Measurements from ENCODE around the gene PDE3A.
"Not testable (repeated sequence)": the region's sequence is repeated elsewhere in the genome, so short reads cannot be mapped to it uniquely, and the experiment has no call there.

The PDE3A gene

DNA sequence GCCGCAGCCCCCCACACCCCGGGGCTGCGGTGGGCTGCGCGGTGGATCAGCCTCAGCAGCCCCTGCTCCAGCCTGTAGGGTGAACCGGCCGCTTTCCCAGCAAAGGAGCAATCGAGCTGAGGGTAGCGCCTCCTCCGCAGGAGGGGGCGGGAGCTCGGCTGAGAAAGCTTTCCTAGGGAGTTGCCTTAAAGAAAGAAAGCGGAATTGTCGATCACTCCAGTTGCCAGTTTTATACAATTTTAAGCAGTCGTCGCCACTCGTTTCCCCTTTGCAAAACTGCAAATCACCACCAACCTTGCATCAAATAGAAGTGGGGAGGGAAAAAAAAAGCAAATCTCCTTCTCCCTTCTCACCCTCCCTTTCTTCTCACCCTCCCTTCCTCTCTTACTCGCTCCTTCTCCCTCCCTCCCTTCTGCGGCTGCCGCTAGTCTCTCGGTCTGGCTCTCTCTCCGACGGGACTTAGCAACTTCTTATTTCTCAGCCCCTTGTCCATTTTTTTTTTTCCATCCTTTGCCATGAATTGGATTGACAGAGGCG is at the start of gene PDE3A:
Gene PDE3A (plus strand): TSS at position 424 of the 537 bp plus-strand sequence. CDS start 748 bp downstream, outside the sequence.
- DNase-seq, result no peak

DNA sequence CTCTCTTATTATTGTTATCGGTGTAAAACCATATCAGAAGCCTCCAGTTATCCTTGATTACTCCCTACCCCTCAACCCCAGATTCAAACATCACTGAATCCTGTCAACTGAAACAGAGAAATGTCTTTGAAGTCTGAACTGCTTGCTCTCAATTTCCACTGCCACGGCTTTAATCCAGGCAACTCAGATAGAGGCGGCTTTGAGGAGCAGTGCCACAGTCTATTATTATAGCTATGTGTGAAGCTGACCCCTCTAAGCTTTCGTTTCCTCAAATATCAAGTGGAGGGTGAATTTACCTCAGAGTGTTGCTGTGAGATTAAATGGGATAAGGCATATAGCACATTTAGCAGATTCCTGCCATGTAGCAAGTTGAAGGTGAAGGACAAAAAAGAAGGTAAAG is 49.0 kb upstream of the PDE3A start:
- no peak for DNase-seq

DNA sequence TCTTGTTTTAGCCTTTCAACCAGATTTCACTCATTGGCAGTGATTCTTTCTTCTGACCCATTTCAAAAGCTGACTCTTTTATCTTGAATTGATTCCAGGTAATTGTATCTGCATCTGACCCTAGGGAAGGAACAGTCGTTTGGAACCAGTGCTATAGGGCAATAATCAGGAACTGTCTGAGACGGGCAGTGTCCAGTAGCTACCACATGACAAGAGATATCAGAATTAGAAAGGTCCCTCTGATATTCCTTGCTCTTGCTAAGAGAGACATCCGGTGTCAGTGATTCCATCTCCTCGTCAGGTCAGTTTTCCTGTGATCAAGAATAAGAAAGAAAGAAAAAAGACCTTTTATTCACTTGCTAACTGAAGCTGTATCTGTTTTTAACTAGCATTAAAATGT is 47.8 kb upstream of the PDE3A start:
- DNase-seq, result no peak

DNA sequence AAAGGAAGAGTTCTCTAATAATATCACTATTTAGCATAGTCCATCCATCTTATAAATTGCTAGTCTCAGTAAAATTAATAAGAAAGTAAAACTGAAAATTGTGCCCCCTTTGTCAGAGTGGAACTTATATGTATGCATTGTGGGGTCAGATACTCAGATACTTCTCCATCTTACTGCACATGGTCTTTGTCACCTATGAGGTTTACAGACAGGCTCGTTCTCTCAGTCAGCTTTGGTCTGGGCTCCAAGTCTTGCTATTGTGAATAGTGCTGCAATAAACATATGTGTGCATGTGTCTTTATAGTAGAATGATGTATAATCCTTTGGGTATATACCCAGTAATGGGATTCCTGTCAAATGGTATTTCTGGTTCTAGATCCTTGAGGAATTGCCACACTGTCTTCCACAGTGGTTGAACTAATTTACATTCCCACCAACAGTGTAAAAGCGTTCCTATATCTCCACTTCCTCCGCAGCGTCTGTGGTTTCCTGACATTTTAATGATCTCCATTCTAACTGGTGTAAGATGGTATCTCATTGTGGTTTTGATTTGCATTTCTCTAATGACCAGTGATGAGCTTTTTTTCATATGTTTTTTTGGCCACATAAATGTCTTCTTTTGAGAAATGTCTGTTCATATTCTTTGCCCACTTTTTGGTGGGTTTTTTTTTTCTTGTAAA is 37.4 kb upstream of the PDE3A start:
- not testable (repeated sequence) for DNase-seq

DNA sequence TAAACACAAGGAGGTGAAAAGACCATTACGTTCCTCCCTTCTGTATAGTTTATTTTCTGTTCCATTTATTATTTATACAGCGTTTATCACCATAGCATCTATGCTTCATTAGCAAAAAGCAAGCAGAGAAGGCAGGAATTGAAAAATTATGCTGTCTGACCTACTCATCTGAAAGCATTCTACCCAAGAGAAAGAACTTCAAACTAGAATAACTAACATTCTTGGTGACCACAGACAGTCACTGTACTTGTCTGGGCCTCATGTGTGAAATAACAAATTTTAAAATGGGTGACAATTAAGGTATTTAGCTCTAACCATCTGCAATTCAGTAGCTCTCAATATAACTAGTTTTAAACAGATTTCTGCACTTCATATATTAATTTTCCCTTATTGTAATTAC is 29.3 kb upstream of the PDE3A start:
- DNase-seq, result no peak

DNA sequence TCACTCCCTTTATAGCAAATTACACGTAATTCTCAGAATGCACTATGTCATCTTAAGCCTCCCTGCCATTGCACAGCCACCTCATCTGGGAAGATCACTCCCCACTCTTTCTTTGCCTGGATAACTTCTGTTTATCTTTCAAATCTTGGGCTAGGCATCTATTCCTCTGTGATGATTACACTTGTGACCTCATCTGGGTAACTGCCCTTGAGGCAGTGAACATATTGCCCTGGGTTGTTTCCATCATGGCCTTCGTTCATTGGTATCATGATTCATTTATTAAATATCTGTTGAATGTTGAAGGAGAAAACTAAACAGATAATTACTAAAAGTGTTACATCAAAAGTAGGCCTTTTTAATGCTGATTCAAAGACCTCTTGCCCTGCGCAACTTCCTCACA is 26.2 kb upstream of the PDE3A start:
- DNase-seq, result no peak

DNA sequence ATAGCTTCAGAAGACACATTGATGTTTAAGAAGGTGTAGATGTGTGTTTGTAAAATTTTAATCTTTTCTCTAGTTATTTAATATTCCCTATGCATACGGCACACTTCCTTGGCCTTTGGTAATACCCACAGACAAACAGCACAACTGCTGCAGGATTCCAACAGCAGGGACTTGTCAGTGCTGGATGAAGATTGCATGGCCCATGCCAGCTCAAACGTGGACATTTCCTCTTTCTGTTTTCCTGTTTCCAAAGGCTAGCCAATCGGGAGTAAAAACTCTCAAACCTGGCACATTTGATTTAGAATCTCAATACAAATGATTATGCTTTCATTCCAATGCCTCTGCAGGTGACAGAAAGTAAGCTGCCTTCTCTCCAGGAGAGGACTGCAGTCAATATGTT is 22.5 kb upstream of the PDE3A start:
- DNase-seq, result no peak

DNA sequence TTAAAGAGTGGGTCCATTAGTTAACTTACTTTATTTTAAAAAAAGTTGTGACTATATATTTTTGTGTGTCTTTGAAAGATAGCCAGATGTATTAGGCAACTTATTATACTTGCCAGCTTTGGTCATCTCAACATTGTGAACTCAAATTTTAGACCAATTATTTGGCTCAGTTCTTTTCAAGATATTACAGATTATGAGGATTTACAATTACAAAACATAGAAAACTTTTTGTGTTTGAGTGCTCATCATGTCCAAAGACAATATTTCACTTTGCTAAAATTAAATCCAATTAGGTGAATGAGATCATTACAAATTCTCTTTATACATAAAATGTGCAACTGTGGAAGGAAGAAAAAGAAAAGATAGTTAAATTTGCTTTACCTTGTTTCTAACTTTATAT is 18.3 kb upstream of the PDE3A start:
- no peak for DNase-seq

DNA sequence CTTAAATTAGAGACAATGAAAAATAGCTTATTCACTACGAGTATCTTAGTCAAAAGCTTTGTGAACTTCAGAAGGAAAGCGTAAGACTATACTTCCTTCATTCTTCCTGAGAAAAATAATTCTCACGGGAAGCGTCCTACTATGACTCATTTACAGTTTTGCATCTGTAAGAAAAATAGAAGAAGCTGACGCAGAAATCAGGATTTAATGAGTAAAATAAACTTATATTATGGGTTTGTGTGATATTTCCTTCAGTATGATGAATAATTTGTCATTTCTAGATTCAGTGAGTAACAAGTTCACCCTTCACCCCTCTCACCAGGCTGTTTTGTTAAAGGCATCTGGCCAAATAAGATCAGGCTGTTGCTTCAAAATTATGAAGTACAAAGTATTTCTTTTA is 17.8 kb upstream of the PDE3A start:
- DNase-seq, result no peak

DNA sequence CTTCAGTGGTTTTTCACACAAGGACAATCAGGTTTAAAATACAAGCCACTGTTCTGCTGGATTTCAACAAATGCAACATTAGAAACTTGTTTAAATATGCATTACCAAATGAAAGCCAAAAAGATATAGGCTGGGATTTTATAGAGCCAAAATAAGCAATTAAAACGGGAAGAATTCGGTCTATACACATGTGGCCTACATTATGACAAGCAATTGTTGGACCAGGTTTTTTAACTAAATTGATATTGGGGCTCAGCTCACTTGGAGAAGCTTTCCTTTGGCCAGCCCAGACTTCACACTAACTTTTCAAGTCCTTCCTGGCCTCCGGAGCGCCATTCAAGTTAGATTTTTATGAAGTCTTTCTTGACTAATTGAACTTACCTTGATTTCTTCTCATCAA is 16.9 kb upstream of the PDE3A start:
- no peak for DNase-seq

DNA sequence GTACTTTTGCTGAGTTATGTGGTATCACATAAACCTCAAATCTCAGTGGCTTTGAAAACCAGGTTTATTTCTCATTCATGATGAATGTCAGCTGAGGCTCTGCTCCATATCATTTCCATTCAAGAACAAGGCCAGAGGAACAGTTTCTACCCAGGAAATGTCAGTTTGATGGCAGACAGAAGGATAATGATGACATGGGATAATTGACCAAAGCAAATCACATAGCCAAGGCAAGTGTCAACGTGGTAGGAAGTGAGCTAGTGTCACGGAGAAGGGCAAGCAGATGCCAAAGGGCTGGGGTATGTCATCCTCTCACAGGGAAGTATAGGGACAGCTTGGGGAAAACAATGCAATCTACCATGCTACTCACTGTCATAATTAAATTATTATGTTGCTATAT is 12.3 kb upstream of the PDE3A start:
- no peak for DNase-seq

DNA sequence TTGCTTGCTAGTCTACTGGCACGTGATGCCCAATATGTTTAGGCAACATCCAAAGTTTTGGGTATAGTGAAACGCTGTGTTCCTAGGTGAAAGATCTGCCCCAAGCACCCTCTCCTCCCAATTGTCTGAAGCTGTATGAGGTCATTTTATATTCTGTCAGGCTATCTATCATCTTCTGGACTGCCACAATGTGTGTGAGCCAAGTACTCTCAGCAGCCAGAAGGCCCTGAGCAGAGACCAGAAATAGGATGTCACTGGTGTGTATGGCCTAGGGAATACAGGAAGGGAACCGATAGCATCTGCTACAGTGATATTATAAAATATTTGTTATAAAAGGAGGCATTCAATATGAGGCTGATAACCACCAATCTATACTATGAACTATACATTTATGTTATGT is 7.9 kb upstream of the PDE3A start:
- no peak for DNase-seq

DNA sequence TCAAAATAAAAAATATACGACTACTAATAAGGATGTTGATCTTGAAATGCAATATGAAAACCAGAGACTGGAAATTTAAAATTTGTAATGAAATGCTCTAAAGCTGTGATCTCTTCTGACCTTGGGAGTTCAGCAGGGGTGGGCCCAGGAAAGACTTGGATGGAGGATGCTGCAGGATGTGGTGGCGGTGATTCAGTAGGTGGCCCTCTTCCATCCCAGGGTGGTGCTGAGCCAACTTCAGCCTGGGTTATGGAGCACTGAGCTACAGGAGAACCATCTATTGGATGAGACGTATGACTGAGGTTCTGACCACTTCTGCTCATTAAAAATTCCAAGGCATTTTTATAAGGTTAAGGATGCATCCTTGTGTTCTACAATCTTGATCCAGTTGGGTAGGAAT is 6.9 kb upstream of the PDE3A start:
- no peak for DNase-seq

DNA sequence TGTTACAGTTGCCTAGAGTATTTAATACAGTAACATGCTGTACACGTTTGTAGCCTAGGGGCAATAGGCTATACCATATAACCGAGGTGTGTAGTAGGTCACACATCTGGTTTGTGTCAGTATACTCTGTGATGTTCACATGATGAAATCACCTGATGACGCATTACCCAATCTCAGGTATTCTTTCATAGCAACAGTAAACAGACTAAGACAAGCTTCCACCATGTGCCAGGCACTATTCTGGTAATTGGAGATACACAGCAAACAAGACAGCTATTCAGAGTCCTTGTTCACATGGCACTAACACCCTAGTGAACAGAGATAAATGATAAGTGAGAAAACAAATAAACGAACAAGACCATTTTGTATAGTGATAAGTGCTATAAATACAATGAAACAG is 3.8 kb upstream of the PDE3A start:
- no peak for DNase-seq

DNA sequence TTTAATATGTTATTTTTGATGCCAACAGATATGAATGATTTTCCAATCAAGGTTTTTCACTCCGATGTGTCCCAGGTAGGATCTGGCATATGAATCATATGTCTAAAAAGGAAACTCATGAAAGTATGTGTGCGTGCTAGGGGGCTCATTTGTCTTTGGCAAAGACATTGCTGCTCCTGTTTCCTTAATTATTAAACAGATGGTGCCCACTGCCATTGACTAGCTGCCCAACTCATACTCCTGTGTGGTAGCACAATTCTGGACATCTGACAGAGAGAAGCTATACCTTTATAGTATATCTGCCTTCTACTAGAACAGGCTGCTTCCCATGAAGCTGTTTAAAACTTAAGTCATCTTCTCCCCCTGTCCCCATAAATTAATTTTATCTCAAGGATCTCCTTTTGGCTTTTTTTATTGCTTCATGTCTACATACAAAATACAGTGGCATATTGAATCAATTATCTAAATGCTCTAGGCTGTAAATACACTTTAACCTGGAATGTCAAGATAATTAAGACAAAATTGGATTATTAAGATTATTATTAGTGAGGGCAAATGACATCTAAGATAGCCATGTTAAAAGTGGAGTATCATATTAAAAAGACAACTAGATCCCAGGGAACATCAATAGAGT is 1.4 kb upstream of the PDE3A start:
- no peak for DNase-seq

DNA sequence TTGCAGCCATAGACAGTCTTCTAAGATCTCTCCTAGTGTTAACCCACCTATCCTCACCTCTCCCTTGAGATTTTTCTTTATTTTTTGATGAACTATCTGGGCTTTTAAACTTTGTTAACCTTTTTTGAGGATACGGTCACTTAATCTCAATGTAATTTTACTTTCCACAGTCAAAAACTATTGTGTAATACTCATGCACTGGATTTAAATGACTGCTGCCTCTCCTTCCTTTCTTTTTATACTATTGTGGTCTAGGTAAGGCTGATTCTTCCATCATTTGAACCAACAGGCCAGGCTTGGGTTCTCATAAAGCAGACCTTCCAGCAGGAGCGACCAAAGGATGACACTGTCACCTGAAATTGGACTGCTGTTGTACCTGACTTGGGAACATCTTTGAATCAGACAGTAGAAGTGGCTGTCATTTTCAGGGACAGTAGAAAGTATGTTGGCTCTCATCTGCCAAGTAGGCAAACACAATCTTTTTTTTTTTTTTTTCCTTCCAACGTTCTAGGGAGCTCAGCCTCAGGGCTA is 689 bp upstream of the PDE3A start:
- DNase-seq, result no peak

DNA sequence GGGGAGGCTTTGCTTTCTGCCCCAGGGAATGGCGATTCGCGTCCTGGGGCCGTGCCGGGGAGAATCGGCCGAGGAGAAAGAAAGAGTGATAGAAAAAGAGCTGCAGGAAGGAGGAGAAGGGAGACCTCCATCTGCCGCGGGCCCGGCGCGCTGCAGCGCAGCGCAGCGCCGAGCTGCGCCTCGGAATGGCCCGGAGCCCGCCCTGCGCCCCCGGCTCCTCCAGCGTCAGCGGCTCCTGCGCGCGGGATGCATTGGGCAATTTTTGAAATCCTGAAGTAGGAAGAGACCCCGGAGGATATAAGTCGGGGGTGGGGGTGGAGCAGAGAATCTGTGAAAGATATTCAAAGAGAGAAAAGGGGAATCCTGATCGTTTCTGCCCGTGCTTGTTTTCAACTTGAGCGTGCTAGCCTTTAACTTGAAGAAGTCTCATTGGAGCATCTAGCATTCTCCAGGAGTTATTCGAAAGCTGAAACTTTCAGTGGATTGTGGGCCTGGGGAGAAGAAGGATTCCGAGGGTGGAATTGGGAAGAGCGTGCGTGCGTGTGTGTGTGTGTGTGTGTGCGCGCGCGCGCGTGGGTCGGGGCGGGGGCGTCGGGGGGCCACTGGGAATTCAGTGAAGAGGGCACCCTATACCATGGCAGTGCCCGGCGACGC is 441 bp downstream of the PDE3A start:
- DNase-seq, result no peak

DNA sequence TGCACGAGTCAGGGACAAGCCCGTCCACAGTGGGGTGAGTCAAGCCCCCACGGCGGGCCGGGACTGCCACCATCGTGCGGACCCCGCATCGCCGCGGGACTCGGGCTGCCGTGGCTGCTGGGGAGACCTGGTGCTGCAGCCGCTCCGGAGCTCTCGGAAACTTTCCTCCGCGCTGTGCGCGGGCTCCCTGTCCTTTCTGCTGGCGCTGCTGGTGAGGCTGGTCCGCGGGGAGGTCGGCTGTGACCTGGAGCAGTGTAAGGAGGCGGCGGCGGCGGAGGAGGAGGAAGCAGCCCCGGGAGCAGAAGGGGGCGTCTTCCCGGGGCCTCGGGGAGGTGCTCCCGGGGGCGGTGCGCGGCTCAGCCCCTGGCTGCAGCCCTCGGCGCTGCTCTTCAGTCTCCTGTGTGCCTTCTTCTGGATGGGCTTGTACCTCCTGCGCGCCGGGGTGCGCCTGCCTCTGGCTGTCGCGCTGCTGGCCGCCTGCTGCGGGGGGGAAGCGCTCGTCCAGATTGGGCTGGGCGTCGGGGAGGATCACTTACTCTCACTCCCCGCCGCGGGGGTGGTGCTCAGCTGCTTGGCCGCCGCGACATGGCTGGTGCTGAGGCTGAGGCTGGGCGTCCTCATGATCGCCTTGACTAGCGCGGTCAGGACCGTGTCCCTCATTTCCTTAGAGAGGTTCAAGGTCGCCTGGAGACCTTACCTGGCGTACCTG is 1.1 kb downstream of the PDE3A start:
- no peak for DNase-seq

DNA sequence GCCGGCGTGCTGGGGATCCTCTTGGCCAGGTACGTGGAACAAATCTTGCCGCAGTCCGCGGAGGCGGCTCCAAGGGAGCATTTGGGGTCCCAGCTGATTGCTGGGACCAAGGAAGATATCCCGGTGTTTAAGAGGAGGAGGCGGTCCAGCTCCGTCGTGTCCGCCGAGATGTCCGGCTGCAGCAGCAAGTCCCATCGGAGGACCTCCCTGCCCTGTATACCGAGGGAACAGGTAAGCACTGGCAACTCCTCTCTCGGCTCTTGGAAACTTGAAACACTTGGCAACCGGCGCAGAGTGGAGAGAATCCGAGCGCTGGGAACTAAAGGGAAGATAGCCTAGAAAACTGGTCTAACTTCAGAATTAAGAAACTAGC is 1.7 kb downstream of the PDE3A start:
- DNase-seq, result no peak

DNA sequence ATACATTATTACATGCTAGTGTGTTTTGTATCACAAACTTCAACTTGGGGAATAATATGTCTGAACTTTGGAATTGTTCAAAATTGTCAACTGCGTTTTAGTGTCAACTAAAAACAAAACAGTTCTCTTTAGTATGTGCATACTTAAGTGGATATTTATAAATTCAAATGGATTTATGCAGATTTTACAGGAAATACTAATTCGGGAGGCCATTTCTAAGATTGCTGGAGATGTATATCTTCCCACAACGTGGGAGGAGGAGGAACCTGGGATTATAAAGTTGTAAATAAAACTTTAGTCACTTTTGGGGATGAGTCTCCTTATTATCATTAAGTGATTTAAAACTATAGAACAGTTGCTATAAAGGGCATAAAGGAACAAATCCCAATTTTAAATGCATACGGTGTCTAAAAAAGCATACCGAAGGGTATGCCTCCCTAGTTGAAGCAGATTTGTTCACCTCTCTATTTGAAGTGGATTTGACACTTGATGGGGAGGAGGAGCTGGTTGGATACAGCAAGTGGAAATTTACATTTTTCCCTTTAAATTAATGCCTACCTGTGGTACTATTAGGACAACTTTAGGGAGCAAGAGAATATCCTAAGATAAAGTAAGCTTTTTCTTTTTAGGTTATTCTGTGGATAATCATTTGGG is 2.7 kb downstream of the PDE3A start:
- DNase-seq, result no peak

DNA sequence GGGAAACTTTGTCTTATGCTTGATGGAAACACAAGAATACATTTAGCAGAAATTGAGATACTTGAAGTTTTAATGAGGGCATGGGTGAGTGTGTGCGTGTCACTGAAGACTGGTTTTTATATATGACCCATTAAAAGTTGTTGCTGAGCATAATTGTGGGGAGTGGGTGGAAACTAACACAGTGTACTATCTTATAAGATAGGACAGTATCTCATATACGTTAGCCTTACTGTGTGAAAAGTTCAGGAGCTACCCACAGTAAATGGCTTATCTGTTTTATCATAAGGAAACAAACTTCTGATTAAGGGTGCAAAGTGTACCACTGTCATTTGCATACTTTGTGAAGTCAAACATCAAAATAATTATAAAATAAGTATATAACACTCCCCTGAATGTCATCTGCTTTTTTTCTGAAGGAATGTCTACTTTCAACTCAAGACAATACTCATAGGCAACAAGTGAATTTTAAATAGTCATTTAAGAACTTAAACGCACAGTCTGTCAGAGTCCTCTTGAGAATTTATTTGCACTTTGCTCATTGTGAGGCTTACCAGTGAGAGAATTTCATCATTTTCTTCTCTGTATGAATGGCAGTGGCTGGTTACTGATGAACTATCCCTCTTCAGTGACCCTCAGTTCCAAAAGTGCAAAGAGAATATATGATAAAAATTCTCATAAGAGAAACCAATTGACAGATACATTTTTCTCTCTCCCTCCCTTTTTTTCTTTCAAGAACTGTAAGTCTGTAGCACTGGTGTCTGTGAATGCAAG is 4.2 kb downstream of the PDE3A start:
- DNase-seq, result no peak

DNA sequence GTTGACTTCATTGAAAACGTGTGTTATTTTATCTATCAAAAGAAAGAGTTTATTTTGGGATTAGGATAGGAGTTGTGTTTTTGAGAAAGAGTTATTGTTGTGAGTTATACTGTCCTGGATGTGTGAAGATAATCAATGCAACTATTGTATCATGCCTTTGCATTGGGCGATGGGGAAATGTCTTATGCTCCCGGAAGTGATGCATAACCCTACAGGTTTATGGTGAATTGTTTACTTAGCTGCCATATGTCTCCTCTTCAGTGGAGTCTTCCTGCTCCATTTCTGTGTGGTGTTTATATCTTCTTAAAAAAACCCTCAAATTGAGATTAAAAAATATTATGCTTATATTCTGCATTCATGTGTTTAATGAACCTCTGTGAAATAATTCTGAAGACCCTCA is 6.5 kb downstream of the PDE3A start:
- DNase-seq, result no peak

All from activated CD4-positive, CD25-positive, alpha-beta regulatory T cell treated with anti-CD3 and anti-CD28 coated beads, Interleukin-2, amount 50 U/mL, for 72 hours (primary cell).